ENCODE results near the gene TMPRSS3.
A peak's percentile ranks its signal among the peaks of the same experiment; 100 is the strongest.

The TMPRSS3 gene

DNA sequence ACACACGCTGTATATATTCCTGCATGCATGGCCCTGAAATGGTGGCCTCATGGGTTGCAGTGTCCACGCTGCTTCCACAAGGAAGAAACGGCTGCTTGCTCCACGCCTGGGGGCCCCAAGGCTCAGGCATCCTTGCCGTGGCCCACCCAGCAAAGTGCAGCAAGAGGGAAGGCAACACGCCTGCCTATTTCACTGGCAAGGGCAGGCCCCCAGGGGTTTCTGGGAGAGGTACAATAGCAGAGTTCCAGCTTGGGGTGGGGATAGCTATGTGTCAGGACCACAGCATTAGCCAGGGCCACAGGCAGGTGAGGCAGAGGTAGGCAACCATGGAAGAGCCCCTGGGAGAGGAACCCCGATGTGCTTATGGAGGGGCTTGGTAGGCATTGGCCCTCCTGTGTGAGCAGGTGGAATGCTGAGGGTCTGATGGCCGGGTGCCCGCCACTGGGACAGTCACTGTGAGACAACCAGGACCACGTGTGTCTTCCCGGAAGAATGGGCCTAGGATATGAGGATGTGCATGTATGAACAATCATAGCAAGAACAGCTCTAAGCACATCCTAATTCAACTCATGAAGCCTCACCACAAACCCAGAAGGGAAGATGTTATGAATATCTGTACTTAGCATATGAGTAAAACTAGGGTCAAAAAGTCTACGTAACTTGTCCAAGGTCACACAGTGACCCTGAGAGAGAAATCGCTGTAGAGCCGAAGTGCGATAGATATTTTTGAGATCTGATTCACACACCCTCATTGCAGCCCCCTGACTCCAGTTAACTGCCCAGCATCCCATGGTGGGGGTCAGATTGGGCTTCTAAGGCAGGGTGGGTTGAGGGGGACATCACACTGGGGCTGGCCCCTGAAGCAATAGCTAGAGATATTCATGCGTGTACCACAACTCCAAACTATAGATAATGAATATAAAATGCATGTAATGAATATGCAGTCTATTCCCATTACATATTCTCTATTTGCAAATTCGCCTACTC is 56.8 kb downstream of the TMPRSS3 start:
- no peak for DNase-seq (ENCODE audit: low read depth in 1 of 2, low spot score in 1 of 2)

- DNase-seq (ENCODE audit: low read depth in 1 of 2, low spot score in 1 of 2): peak; percentile 57 to 71
These were observed 57.8 kb downstream of the TMPRSS3 start for GRCh38 chr21:42337830-42338728.

DNA sequence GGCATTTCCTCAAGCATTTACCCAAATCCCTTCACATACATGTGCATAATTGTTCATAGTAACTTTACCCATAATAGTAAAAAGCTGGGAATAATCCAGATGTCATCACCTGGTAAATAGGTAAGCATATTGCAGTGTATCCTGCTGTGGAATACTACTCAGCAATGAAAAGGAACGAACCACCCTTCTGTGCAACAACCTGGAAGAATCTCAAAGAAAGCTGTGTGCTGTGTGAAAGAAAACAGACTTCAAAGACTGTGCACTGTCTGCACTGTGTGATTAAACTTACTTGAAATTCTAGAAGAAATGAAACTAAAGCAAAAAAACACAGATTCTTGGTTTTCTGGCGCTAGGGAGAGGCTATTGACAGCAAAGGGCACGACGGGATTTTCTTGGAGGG is 58.6 kb downstream of the TMPRSS3 start:
- no peak for DNase-seq (ENCODE audit: low read depth in 1 of 2, low spot score in 1 of 2)

GRCh38 chr21:42336054-42336453 is 59.8 kb downstream of the TMPRSS3 start:
- DNase-seq (ENCODE audit: low read depth in 1 of 2, low spot score in 1 of 2): no peak

- no peak for DNase-seq (ENCODE audit: low read depth in 1 of 2, low spot score in 1 of 2)
These were observed 63.1 kb downstream of the TMPRSS3 start for GRCh38 chr21:42332557-42333317.

DNA sequence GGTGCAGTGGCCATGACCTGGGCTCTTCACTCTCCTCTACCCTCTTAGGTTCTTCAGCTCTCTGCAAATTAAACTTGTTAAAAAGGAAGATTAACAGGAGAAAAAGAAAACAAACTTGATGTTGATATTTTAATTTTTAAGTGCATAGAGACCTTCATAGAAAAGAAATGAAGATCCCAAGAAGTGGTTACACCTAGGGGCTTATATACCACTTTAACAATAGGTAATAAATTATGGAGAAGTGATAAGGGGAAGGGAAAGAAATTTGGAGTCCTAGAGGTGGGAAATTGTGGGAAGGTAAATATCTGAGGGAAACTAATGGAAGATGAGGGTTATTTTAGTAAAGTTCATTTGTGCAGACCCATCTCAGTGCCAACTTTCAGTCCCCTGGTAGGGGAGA is 64.2 kb downstream of the TMPRSS3 start:
- no peak for DNase-seq (ENCODE audit: low read depth in 1 of 2, low spot score in 1 of 2)

DNA sequence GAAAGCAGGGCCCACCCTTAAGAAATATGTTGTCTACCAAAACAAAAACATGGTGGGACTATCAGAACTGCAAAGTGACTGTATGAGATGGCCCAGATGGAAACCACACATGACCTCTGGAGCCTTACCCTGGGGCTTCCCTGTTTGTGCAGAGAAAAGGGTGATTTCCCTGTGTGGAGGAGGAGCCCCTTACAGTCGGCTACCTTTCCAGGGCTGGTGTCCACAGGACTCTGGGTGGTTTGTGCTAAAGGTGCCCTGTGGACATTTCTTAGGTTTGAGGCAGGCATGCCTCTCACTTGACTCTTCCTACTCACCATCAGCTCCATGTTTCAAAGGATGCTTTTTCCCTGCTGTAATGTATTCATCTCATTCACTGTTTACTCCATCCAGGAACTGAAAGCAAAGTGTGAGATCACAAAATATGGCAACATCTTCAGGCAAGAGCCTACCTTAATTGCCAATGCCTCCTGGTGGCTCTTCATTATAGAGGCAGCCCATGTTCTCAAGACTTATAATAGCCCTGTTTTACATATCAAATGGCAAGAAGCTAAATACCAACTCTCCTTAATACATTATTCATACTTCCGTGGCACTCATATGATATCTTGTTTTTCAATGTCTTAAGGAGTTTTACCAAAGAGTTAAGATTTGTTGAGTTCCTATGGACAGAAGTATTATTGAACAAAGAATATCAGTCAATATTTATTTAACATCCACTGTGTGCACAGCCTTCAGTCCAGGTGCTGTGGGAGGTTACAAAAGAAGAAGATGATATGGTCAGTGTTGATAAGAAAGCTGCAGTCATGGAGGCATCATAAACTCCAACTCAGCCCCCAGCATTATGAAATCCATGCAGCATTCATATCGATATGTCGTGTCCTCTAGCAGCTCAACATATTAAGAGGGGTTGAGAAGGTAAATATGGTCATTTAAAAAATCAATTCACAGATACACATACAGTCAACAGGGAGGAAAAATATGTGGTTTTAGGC is 65.2 kb downstream of the TMPRSS3 start:
- no peak for DNase-seq (ENCODE audit: low read depth in 1 of 2, low spot score in 1 of 2)

DNA sequence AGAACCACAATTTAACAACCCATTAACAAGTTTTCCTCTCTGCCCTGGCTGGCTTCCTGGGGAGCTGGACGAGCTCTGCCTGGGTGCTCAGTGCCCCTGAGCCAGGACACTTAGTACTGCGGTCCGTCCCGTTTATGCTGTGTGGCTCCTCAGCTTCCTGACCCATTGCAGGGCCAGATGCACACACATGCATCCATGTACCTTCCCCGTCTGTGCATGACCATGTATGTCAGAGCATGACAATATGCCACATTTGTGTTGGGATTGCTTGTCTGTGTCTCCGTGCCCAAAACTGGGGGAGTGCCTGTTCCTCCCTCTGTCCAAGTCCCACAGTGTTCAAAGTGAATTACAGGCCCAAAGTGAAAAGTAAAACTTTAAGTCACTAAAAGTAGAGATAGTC is 71.0 kb downstream of the TMPRSS3 start:
- DNase-seq (ENCODE audit: low read depth in 1 of 2, low spot score in 1 of 2): no peak

Measured in activated T-helper 1 cell treated with anti-CD3 and anti-CD28 coated beads, Interleukin-2, amount 50 U/mL, for 16 hours (primary cell).